IMR-90 (cell line): ENCODE results near the gene FITM1. TPM values are rescaled to one million over a fixed set of nuclear protein-coding genes. Genes with fewer than 3 reads are reported as not detected.

Experiments
- BHLHE40 ChIP-seq: fragments of 150-350 bp; IDR thresholded peaks from 2 replicates; pipeline ENCODE4 v1.6.1; 2016; ENCODE audit warnings: mild to moderate bottlenecking, low read depth, low read length
- CTCF ChIP-seq: conservative IDR thresholded peaks from 2 replicates; pipeline ENCODE4 v1.5.1; 2012; ENCODE audit warnings: mild to moderate bottlenecking, low read depth, low read length, improper control_type of control experiment
- MAFK ChIP-seq: IDR thresholded peaks from 2 replicates; pipeline ENCODE4 v1.6.1; 2012; ENCODE audit warnings: low read depth, low read length, improper control_type of control experiment
- MXI1 ChIP-seq: IDR thresholded peaks from 2 replicates; pipeline ENCODE4 v1.6.1; 2012; ENCODE audit warnings: low read depth, mild to moderate bottlenecking, low read length, moderate library complexity, borderline replicate concordance
- NFE2L2 ChIP-seq: fragments of 150-350 bp; IDR thresholded peaks from 2 replicates; pipeline ENCODE4 v1.6.1; 2016; ENCODE audit warnings: low read depth, mild to moderate bottlenecking, low read length
- POLR2A ChIP-seq: IDR thresholded peaks from 2 replicates; pipeline ENCODE4 v1.6.1; 2012; ENCODE audit warnings: mild to moderate bottlenecking, low read depth, low read length
- RAD21 ChIP-seq: IDR thresholded peaks from 2 replicates; pipeline ENCODE4 v1.6.1; 2012; ENCODE audit warnings: low read length, improper control_type of control experiment
- RFX5 ChIP-seq: IDR thresholded peaks from 2 replicates; pipeline ENCODE4 v1.8.0; 2012; ENCODE audit warnings: low read depth, mild to moderate bottlenecking, low read length, moderate library complexity
- microRNA-seq, 2 experiments: library from miRNA; stranded (forward) in 1 of 2; unstranded in 1 of 2; fragments of 10-50 nt in 1 of 2; fragments of <30 nt in 1 of 2; gene quantifications in 1 of 2; microRNA quantifications in 1 of 2; one replicate each; pipeline versions ENCODE3 to v1.1.0; 2013 to 2020; ENCODE audit not compliant: insufficient read depth in 1 of 2, insufficient read length in 1 of 2, unreplicated experiment in 1 of 2
- polyA plus RNA-seq, 3 experiments: library from polyadenylated mRNA; depleted of rRNA; stranded (reverse); fragments of >200 nt; gene quantifications; 2 replicates each; pipeline ENCODE4 v1.2.3, GENCODE V29; 2012; ENCODE audit warnings: low replicate concordance in 1 of 3
- small RNA-seq, 5 experiments: library from RNA; depleted of rRNA; stranded (forward); fragments of <200 nt; gene quantifications; one replicate each; pipeline ENCODE3, GENCODE V24; 2012
- total RNA-seq: library from RNA; depleted of rRNA; stranded (reverse); fragments of >200 nt; gene quantifications from 2 replicates; pipeline ENCODE4 v1.2.3, GENCODE V29; 2012; rRNA removed

FITM1 gene
- total and polyA plus RNA-seq, 2 of the 4 experiments (the other 2 are of a cell fraction) = not detected

GRCh38 chr14:24181371-24182077 is 51.1 kb downstream of the FITM1 start (continued):
- TF ChIP-seq CTCF (no peak), BHLHE40 (no peak), POLR2A (no peak), MXI1 (no peak), MAFK (no peak), RFX5 (no peak), RAD21 (no peak), NFE2L2 (no peak)

Small RNAs within 50 kb of the gene (microRNA-seq; reads per million reads assigned to microRNA genes)
- gene IPO4 (ENCODE audit: insufficient read depth, insufficient read length) (not detected), gene IRF9 (ENCODE audit: insufficient read depth, insufficient read length) (not detected), gene MIR7703 (ENCODE audit: unreplicated experiment) (not detected), gene RNA5SP383 (ENCODE audit: insufficient read depth, insufficient read length) (not detected)

Small RNAs within 50 kb of the gene (small RNA-seq; reads per million reads assigned to genes)
- 0 to 0.04 (median 0) reads per million in 5 experiments for gene IPO4
- gene IRF9 = 0 to 0.14 (median 0) reads per million in 5 experiments
- 0 to 25.3 (median 1.1) reads per million in 5 experiments for gene RNA5SP383

Other genes starting within 250 kb of the FITM1 start
Only the 30 nearest of the 31 such genes appear.
- 43.2 and 48.9 TPM in 2 replicates for gene DHRS4, start 176.9 kb upstream of the FITM1 start, total RNA-seq
- gene DHRS4, start 176.9 kb upstream of the FITM1 start, polyA plus RNA-seq (2012; rRNA removed) = 48.6 and 51.8 TPM in 2 replicates
- 11.1 and 12.5 TPM in 2 replicates for gene DHRS4L2, start 141.7 kb upstream of the FITM1 start, total RNA-seq
- 17.3 and 19.6 TPM in 2 replicates for gene DHRS4L2, start 141.7 kb upstream of the FITM1 start, polyA plus RNA-seq (2012; rRNA removed)
- gene CARMIL3, start 78.7 kb upstream of the FITM1 start, total RNA-seq = under 0.01 TPM in 1 of 2 replicates, not detected in the other
- 0.03 TPM in 1 of 2 replicates, not detected in the other for gene CARMIL3, start 78.7 kb upstream of the FITM1 start, polyA plus RNA-seq (2012; rRNA removed)
- not detected in 2 replicates for gene CPNE6, start 59.1 kb upstream of the FITM1 start, total RNA-seq
- not detected in 2 replicates for gene CPNE6, start 59.1 kb upstream of the FITM1 start, polyA plus RNA-seq (2012; rRNA removed)
- gene PCK2, start 36.3 kb upstream of the FITM1 start, total RNA-seq = 11.1 and 13.4 TPM in 2 replicates
- gene PCK2, start 36.3 kb upstream of the FITM1 start, polyA plus RNA-seq (2012; rRNA removed) = 23.9 and 29.4 TPM in 2 replicates
- 46.7 and 52.0 TPM in 2 replicates for gene DCAF11, start 15.9 kb upstream of the FITM1 start, total RNA-seq
- gene DCAF11, start 15.9 kb upstream of the FITM1 start, polyA plus RNA-seq (2012; rRNA removed) = 19.0 and 21.0 TPM in 2 replicates
- gene NRL, start 15.7 kb upstream of the FITM1 start, total RNA-seq = 0.18 and 0.28 TPM in 2 replicates
- 0.70 and 0.85 TPM in 2 replicates for gene NRL, start 15.7 kb upstream of the FITM1 start, polyA plus RNA-seq (2012; rRNA removed)
- gene PSME1, start 5.5 kb downstream of the FITM1 start, total RNA-seq = 42.8 and 55.3 TPM in 2 replicates
- 97.9 and 106 TPM in 2 replicates for gene PSME1, start 5.5 kb downstream of the FITM1 start, polyA plus RNA-seq (2012; rRNA removed)
- 15.0 and 15.1 TPM in 2 replicates for gene EMC9, start 10.9 kb downstream of the FITM1 start, total RNA-seq
- 19.2 and 21.6 TPM in 2 replicates for gene EMC9, start 10.9 kb downstream of the FITM1 start, polyA plus RNA-seq (2012; rRNA removed)
- 92.2 and 104 TPM in 2 replicates for gene PSME2, start 16.0 kb downstream of the FITM1 start, total RNA-seq
- gene PSME2, start 16.0 kb downstream of the FITM1 start, polyA plus RNA-seq (2012; rRNA removed) = 141 and 171 TPM in 2 replicates
- gene RNF31, start 16.8 kb downstream of the FITM1 start, total RNA-seq = 26.1 and 37.5 TPM in 2 replicates
- 28.9 and 31.6 TPM in 2 replicates for gene RNF31, start 16.8 kb downstream of the FITM1 start, polyA plus RNA-seq (2012; rRNA removed)
- 29.7 and 34.6 TPM in 2 replicates for gene IRF9, start 30.6 kb downstream of the FITM1 start, total RNA-seq
- 23.2 and 25.6 TPM in 2 replicates for gene IRF9, start 30.6 kb downstream of the FITM1 start, polyA plus RNA-seq (2012; rRNA removed)
- 0.36 and 0.56 TPM in 2 replicates for gene REC8, start 41.4 kb downstream of the FITM1 start, total RNA-seq
- 3.5 and 3.6 TPM in 2 replicates for gene REC8, start 41.4 kb downstream of the FITM1 start, polyA plus RNA-seq (2012; rRNA removed)
- 36.7 and 37.6 TPM in 2 replicates for gene IPO4, start 58.2 kb downstream of the FITM1 start, total RNA-seq
- 39.4 and 39.9 TPM in 2 replicates for gene IPO4, start 58.2 kb downstream of the FITM1 start, polyA plus RNA-seq (2012; rRNA removed)
- 51.9 and 65.6 TPM in 2 replicates for gene TM9SF1, start 64.8 kb downstream of the FITM1 start, total RNA-seq
- gene TM9SF1, start 64.8 kb downstream of the FITM1 start, polyA plus RNA-seq (2012; rRNA removed) = 40.4 and 40.9 TPM in 2 replicates
- under 0.01 TPM in 1 of 2 replicates, not detected in the other for gene TSSK4, start 75.0 kb downstream of the FITM1 start, total RNA-seq
- gene TSSK4, start 75.0 kb downstream of the FITM1 start, polyA plus RNA-seq (2012; rRNA removed) = 0.07 TPM in 1 of 2 replicates, not detected in the other
- 22.0 and 31.7 TPM in 2 replicates for gene CHMP4A, start 82.8 kb downstream of the FITM1 start, total RNA-seq
- gene CHMP4A, start 82.8 kb downstream of the FITM1 start, polyA plus RNA-seq (2012; rRNA removed) = 63.8 and 66.4 TPM in 2 replicates
- gene MDP1, start 85.4 kb downstream of the FITM1 start, total RNA-seq = 15.1 and 16.7 TPM in 2 replicates
- gene MDP1, start 85.4 kb downstream of the FITM1 start, polyA plus RNA-seq (2012; rRNA removed) = 16.7 and 17.8 TPM in 2 replicates
- gene NEDD8, start 101.7 kb downstream of the FITM1 start, total RNA-seq = 167 and 224 TPM in 2 replicates
- gene NEDD8, start 101.7 kb downstream of the FITM1 start, polyA plus RNA-seq (2012; rRNA removed) = 375 and 393 TPM in 2 replicates
- gene GMPR2, start 102.3 kb downstream of the FITM1 start, total RNA-seq = 56.1 and 92.5 TPM in 2 replicates
- gene GMPR2, start 102.3 kb downstream of the FITM1 start, polyA plus RNA-seq (2012; rRNA removed) = 63.7 and 65.7 TPM in 2 replicates
- gene TINF2, start 112.0 kb downstream of the FITM1 start, total RNA-seq = 21.1 and 26.9 TPM in 2 replicates
- 30.0 and 33.0 TPM in 2 replicates for gene TINF2, start 112.0 kb downstream of the FITM1 start, polyA plus RNA-seq (2012; rRNA removed)
- gene TGM1, start 132.5 kb downstream of the FITM1 start, total RNA-seq = 0.56 and 0.72 TPM in 2 replicates
- 2.7 and 3.3 TPM in 2 replicates for gene TGM1, start 132.5 kb downstream of the FITM1 start, polyA plus RNA-seq (2012; rRNA removed)
- gene RABGGTA, start 140.9 kb downstream of the FITM1 start, total RNA-seq = 25.6 and 27.2 TPM in 2 replicates
- gene RABGGTA, start 140.9 kb downstream of the FITM1 start, polyA plus RNA-seq (2012; rRNA removed) = 55.6 and 64.0 TPM in 2 replicates
- 13.1 and 15.8 TPM in 2 replicates for gene DHRS1, start 169.1 kb downstream of the FITM1 start, total RNA-seq
- 34.7 and 38.6 TPM in 2 replicates for gene DHRS1, start 169.1 kb downstream of the FITM1 start, polyA plus RNA-seq (2012; rRNA removed)
- gene NOP9, start 169.2 kb downstream of the FITM1 start, total RNA-seq = 22.5 and 25.8 TPM in 2 replicates
- 11.7 and 11.8 TPM in 2 replicates for gene NOP9, start 169.2 kb downstream of the FITM1 start, polyA plus RNA-seq (2012; rRNA removed)
- gene CIDEB, start 177.3 kb downstream of the FITM1 start, total RNA-seq = under 0.01 TPM in 2 replicates
- 0.19 TPM in 2 replicates for gene CIDEB, start 177.3 kb downstream of the FITM1 start, polyA plus RNA-seq (2012; rRNA removed)
- 0.56 and 0.72 TPM in 2 replicates for gene LTB4R2, start 179.5 kb downstream of the FITM1 start, total RNA-seq
- 1.7 and 2.0 TPM in 2 replicates for gene LTB4R2, start 179.5 kb downstream of the FITM1 start, polyA plus RNA-seq (2012; rRNA removed)
- gene LTB4R, start 180.8 kb downstream of the FITM1 start, total RNA-seq = 0.18 and 0.28 TPM in 2 replicates
- 2.3 TPM in 2 replicates for gene LTB4R, start 180.8 kb downstream of the FITM1 start, polyA plus RNA-seq (2012; rRNA removed)
- gene ADCY4, start 204.4 kb downstream of the FITM1 start, total RNA-seq = not detected in 2 replicates
- gene ADCY4, start 204.4 kb downstream of the FITM1 start, polyA plus RNA-seq (2012; rRNA removed) = 0.04 TPM in 1 of 2 replicates, not detected in the other
- not detected in 2 replicates for gene RIPK3, start 209.3 kb downstream of the FITM1 start, total RNA-seq
- gene RIPK3, start 209.3 kb downstream of the FITM1 start, polyA plus RNA-seq (2012; rRNA removed) = 0.09 TPM in 1 of 2 replicates, not detected in the other